Uterus (tissue), 2 donors: ENCODE results near the gene PPP4C.

ENCODE experiments used
- POLR2A ChIP-seq, 2 donors: fragments of 450-650 bp; IDR thresholded peaks; one replicate each; pipeline ENCODE4 v1.6.1; 2016; ENCODE audit warnings: antibody characterized with exemption in 2 of 2, mild to moderate bottlenecking in 1 of 2, moderate library complexity in 1 of 2
- TF ChIP-seq, protein P1 (sequence below), 4 experiments: fragments of 200-600 bp in 2 of 4; fragments of 450-650 bp in 2 of 4; sonication (generic) in 2 of 4; IDR thresholded peaks; one replicate each; pipeline ENCODE4 v1.5.1; 2016 to 2019; ENCODE audit warnings: antibody characterized with exemption in 4 of 4, mild to moderate bottlenecking in 2 of 4, moderate library complexity in 1 of 4

DNA sequence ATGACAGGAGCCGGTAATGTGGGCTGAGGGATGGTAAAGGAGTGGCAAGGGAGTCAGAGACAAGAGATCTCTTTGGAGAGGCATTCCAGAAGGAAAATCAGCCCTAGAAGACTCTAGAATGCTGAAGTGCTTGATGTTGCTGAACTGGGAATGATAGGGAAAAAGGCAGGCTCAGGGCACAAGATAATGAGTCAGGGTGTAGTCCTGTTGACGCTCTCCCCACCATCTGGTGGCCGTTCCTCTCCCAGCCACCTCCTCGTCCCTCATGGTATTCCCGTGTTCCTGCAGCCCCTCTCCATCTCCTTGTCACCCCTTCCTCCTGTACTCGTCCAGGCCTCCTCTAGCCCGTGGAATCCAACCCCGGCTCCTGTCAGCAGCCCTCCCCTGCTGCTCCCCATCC is 21.3 kb upstream of the PPP4C start:
- TF ChIP-seq, protein P1, sequence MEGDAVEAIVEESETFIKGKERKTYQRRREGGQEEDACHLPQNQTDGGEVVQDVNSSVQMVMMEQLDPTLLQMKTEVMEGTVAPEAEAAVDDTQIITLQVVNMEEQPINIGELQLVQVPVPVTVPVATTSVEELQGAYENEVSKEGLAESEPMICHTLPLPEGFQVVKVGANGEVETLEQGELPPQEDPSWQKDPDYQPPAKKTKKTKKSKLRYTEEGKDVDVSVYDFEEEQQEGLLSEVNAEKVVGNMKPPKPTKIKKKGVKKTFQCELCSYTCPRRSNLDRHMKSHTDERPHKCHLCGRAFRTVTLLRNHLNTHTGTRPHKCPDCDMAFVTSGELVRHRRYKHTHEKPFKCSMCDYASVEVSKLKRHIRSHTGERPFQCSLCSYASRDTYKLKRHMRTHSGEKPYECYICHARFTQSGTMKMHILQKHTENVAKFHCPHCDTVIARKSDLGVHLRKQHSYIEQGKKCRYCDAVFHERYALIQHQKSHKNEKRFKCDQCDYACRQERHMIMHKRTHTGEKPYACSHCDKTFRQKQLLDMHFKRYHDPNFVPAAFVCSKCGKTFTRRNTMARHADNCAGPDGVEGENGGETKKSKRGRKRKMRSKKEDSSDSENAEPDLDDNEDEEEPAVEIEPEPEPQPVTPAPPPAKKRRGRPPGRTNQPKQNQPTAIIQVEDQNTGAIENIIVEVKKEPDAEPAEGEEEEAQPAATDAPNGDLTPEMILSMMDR (IDR thresholded peaks at IDR 0.05), result no peak
- TF ChIP-seq POLR2A (IDR thresholded peaks at IDR 0.05), result no peak
